PFSK-1 (cell line): ENCODE measurements around the gene PLXNC1.

Source experiments
- FOXP2 ChIP-seq: optimal IDR thresholded peaks from 2 replicates; pipeline ENCODE3; 2011; ENCODE audit warnings: borderline replicate concordance, control low read depth, inconsistent platforms; ENCODE audit not compliant: insufficient read depth; ENCODE audit errors: extremely low read length, extremely low read depth
- POLR2AphosphoS5 ChIP-seq: IDR thresholded peaks from 2 replicates; pipeline ENCODE4 v1.6.1; 2012; ENCODE audit warnings: low read depth, mild to moderate bottlenecking, control low read depth, low read length, moderate library complexity
- SIN3A ChIP-seq: IDR thresholded peaks from 2 replicates; pipeline ENCODE4 v1.6.1; 2012; ENCODE audit warnings: mild to moderate bottlenecking, low read length, moderate library complexity, borderline replicate concordance; ENCODE audit not compliant: insufficient read depth
- TAF1 ChIP-seq: IDR thresholded peaks from 2 replicates; pipeline ENCODE4 v1.6.1; 2012; ENCODE audit warnings: low read length, control low read depth, borderline replicate concordance; ENCODE audit not compliant: insufficient read depth
- TF ChIP-seq, protein P1 (sequence below), 2 experiments: IDR thresholded peaks; 2 replicates each; pipeline versions ENCODE4 v1.6.1 to v1.8.0; 2011 to 2012; ENCODE audit warnings: low read depth in 2 of 2, low read length in 2 of 2, control low read depth in 1 of 2, inconsistent platforms in 1 of 2, mild to moderate bottlenecking in 1 of 2, moderate library complexity in 1 of 2; ENCODE audit not compliant: insufficient read depth in 1 of 2

The PLXNC1 gene

DNA sequence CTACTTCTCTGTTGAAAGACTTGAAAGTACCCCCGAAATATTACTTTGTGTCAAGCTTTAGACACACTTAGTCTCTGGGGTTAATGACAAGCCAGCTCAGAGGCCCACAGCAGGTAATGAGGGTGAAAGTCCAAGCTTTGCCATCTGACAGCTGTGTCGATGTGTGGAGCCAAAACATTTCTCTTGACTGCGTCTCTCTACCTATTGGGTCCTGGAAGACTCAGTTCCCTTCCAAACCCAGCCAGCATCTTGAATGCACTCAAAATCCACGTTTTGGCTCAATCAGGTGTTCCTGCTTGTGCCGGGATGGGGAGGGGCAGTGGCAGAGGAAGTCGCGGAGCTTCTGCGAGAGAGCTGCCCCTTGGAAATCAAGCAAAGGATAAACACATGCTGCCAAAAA is 3.2 kb downstream of the PLXNC1 start:
- no peak for TF ChIP-seq POLR2AphosphoS5
- no peak for TF ChIP-seq FOXP2
- no peak for TF ChIP-seq TAF1
- no peak for TF ChIP-seq SIN3A
- TF ChIP-seq, protein P1, sequence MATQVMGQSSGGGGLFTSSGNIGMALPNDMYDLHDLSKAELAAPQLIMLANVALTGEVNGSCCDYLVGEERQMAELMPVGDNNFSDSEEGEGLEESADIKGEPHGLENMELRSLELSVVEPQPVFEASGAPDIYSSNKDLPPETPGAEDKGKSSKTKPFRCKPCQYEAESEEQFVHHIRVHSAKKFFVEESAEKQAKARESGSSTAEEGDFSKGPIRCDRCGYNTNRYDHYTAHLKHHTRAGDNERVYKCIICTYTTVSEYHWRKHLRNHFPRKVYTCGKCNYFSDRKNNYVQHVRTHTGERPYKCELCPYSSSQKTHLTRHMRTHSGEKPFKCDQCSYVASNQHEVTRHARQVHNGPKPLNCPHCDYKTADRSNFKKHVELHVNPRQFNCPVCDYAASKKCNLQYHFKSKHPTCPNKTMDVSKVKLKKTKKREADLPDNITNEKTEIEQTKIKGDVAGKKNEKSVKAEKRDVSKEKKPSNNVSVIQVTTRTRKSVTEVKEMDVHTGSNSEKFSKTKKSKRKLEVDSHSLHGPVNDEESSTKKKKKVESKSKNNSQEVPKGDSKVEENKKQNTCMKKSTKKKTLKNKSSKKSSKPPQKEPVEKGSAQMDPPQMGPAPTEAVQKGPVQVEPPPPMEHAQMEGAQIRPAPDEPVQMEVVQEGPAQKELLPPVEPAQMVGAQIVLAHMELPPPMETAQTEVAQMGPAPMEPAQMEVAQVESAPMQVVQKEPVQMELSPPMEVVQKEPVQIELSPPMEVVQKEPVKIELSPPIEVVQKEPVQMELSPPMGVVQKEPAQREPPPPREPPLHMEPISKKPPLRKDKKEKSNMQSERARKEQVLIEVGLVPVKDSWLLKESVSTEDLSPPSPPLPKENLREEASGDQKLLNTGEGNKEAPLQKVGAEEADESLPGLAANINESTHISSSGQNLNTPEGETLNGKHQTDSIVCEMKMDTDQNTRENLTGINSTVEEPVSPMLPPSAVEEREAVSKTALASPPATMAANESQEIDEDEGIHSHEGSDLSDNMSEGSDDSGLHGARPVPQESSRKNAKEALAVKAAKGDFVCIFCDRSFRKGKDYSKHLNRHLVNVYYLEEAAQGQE (IDR thresholded peaks at IDR 0.05; ENCODE audit: insufficient read depth in 1 of 2, low read depth in 2 of 2, low read length in 2 of 2) = no peak

GRCh38 chr12:94152292-94153078 is 4.1 kb downstream of the PLXNC1 start:
- no peak for TF ChIP-seq FOXP2
- no peak for TF ChIP-seq POLR2AphosphoS5
- no peak for TF ChIP-seq TAF1
- TF ChIP-seq SIN3A = no peak
- TF ChIP-seq, protein P1 (IDR thresholded peaks at IDR 0.05; ENCODE audit: insufficient read depth in 1 of 2, low read depth in 2 of 2, low read length in 2 of 2) = no peak

GRCh38 chr12:94157181-94157580 is 8.8 kb downstream of the PLXNC1 start:
- TF ChIP-seq FOXP2 = no peak
- TF ChIP-seq, protein P1 (IDR thresholded peaks at IDR 0.05; ENCODE audit: insufficient read depth in 1 of 2, low read depth in 2 of 2, low read length in 2 of 2) = no peak
- TF ChIP-seq POLR2AphosphoS5 = no peak
- TF ChIP-seq SIN3A = no peak
- TF ChIP-seq TAF1 = no peak

DNA sequence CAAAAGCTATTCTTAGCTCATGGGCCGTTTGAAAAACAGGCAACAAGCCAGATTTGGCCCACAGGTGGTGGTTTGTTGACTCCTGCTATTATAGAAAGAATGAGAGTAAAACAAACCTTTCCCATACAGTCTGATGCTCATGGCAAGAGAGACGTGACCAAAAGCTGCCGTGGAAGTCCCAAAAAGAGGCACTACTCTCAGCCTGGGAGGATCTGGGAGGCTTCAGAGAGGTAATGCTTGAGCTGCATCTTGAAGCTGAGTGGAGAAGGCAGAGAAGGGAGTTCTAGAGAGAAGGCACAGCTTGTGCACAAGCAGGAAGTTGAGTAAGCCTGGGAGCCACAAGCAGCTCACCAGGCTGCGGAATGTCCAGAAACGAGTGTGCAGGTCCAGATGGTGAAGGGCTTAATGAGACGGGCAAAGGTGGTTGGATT is 9.6 kb downstream of the PLXNC1 start:
- no peak for TF ChIP-seq POLR2AphosphoS5
- TF ChIP-seq, protein P1 (IDR thresholded peaks at IDR 0.05; ENCODE audit: insufficient read depth in 1 of 2, low read depth in 2 of 2, low read length in 2 of 2) = no peak
- no peak for TF ChIP-seq TAF1
- no peak for TF ChIP-seq SIN3A
- no peak for TF ChIP-seq FOXP2
